Panc1 (cell line): ENCODE measurements around the gene MYPN. TPM values are rescaled to one million over a fixed set of nuclear protein-coding genes. Genes with fewer than 3 reads are reported as not detected.

Experiments used
- ATAC-seq: fragments of 200-7000 bp; cut with Tn5 transposase; 2 replicates; pipeline ENCODE4 v1.9.1; 2020; ENCODE audit warnings: mild to moderate bottlenecking, moderate library complexity
- BruUV-seq: library from RNA; stranded (reverse); fragments of 400-500 nt; replicated peaks from 2 replicates; lab custom pipeline; 2021; lab: Mats Ljungman, UMichigan
- CTCF ChIA-PET: fragments of 300-600 bp; sonication (Branson Sonifier 250); formaldehyde crosslinking; loops from one replicate; lab custom pipeline; 2022; ENCODE audit warnings: antibody characterized with exemption; lab: Charles Lee
- POLR2A ChIA-PET: fragments of 300-600 bp; sonication (Branson Sonifier 250); formaldehyde crosslinking; loops from one replicate; lab custom pipeline; 2022; ENCODE audit warnings: antibody characterized with exemption; lab: Charles Lee
- DNase-seq: peaks from one replicate; pipeline ENCODE4 v3.0.0-alpha.2; 2010; ENCODE audit warnings: low read depth, low spot score
- H3K27ac ChIP-seq: 2 replicates; pipeline ENCODE4 v1.5.1; 2011; ENCODE audit warnings: mild to moderate bottlenecking, low read length, inconsistent platforms
- H3K27me3 ChIP-seq: fragments of 200-500 bp; sonication (Bioruptor generic); 2 replicates; pipeline ENCODE4 v1.6.0; 2014; ENCODE audit warnings: low read length, inconsistent platforms; ENCODE audit not compliant: control insufficient read depth, insufficient read depth
- H3K36me3 ChIP-seq: fragments of 200-500 bp; sonication (Bioruptor generic); 2 replicates; pipeline ENCODE4 v1.5.1; 2014; ENCODE audit warnings: inconsistent platforms, mild to moderate bottlenecking, low read length, moderate library complexity; ENCODE audit not compliant: control insufficient read depth, insufficient read depth
- H3K4me1 ChIP-seq: 2 replicates; pipeline ENCODE4 v1.5.1; 2011; ENCODE audit warnings: inconsistent platforms, mild to moderate bottlenecking, low read length, moderate library complexity; ENCODE audit not compliant: control insufficient read depth, insufficient read depth
- H3K4me3 ChIP-seq, 2 experiments: 2 replicates each; pipeline ENCODE4 v1.5.1; 2011 to 2012; ENCODE audit warnings: low read depth in 2 of 2, low read length in 2 of 2, mild to moderate bottlenecking in 2 of 2, inconsistent platforms in 1 of 2, moderate library complexity in 1 of 2
- H3K9me3 ChIP-seq: fragments of 200-500 bp; sonication (Bioruptor generic); 2 replicates; pipeline ENCODE4 v1.5.1; 2014; ENCODE audit warnings: low read depth, mild to moderate bottlenecking, inconsistent platforms, low read length, moderate library complexity; ENCODE audit not compliant: control insufficient read depth, insufficient read depth
- POLR2AphosphoS5 ChIP-seq: IDR thresholded peaks from 2 replicates; pipeline ENCODE4 v1.6.1; 2012; ENCODE audit warnings: mild to moderate bottlenecking, low read depth, low read length, moderate library complexity
- REST ChIP-seq, 2 experiments: IDR thresholded peaks; 2 replicates each; pipeline ENCODE4 v1.6.1; 2011 to 2012; ENCODE audit warnings: low read depth in 2 of 2, control low read depth in 1 of 2, low read length in 1 of 2, mild to moderate bottlenecking in 1 of 2, moderate library complexity in 1 of 2; ENCODE audit not compliant: insufficient read depth in 1 of 2
- TCF7L2 ChIP-seq: IDR thresholded peaks from 2 replicates; pipeline ENCODE4 v1.6.1; 2011; ENCODE audit warnings: mild to moderate bottlenecking, low read depth, low read length, inconsistent platforms
- in situ Hi-C: cut with HindIII; loops from 2 replicates; pipeline ENCODE4 v1.10.0; 2016; ENCODE audit warnings: low sequenced_read_pairs, low pct_unique_long_range_greater_than_20kb
- intact Hi-C: fragments of 100-400 bp; cut with micrococcal nuclease; formaldehyde crosslinking; loops from one replicate; pipeline ENCODE4 v1.10.0; 2022; ENCODE audit not compliant: unreplicated experiment
- total RNA-seq: library from RNA; stranded (reverse); gene quantifications from one replicate; pipeline ENCODE4 v1.2.1, GENCODE V29; 2021; ENCODE audit not compliant: unreplicated experiment
- TF ChIP-seq, protein P1 (sequence below): fragments of 450-650 bp; IDR thresholded peaks from 2 replicates; pipeline ENCODE4 v1.5.1; 2017; ENCODE audit warnings: mild to moderate bottlenecking

Gene MYPN
- total RNA-seq, 1 experiment from 2014 or later: 39.1 TPM

DNA sequence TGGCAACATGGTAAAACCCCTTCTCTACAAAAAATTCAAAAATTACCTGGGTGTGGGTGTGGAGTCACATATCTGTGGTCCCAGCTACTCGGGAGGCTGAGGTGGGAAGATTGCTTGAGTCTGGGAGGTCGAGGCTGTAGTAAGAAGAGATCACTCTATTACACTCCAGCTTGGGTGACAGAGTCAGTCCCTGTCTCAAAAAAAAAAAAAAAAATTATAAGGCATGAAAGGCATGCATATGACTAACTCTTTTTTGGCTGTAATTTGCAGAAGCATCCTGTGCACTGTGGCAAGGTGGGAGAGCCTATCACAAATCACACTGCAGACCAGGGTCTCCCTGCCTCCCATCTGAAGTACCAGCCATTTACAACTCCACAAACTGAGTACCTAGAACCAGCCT is 14.1 kb upstream of the MYPN start:
- ChIA-PET POLR2A (interaction anchor here (0.8 kb wide), 2 partner anchors 10 to 16 kb away, joined by 3 to 5 read pairs; no protein-coding TSS in a partner anchor), CTCF (interaction anchor here (0.6 to 0.7 kb wide), 3 partner anchors 11 to 214 kb away, joined by 3 to 6 read pairs (median 4); no protein-coding TSS in a partner anchor)
- H3K4me1 ChIP-seq: peaks cover 72% of the 10 kb centered on the region
- in situ Hi-C loops: no loop called here
- H3K36me3 ChIP-seq: no peaks in the 10 kb centered on the region
- ATAC-seq (peak; percentile 61), DNase-seq (no peak)
- BruUV-seq: no TSS peak
- intact Hi-C loops: no loop called here
- H3K4me3 ChIP-seq: no peak overlapping the region
- H3K27me3 ChIP-seq: no peaks in the 10 kb centered on the region
- no peaks in the 10 kb centered on the region for H3K9me3 ChIP-seq
- H3K27ac ChIP-seq: peak overlapping the region; percentile 100
- no peak for TF ChIP-seq REST (IDR thresholded peaks at IDR 0.05; ENCODE audit: insufficient read depth in 1 of 2, low read depth in 2 of 2, low read length in 1 of 2)

- Histone ChIP-seq H3K27ac (peak overlapping the region; percentile 100), H3K4me3 (no peak overlapping the region), H3K27me3 (no peaks in the 10 kb centered on the region), H3K4me1 (peaks cover 80% of the 10 kb centered on the region), H3K36me3 (no peaks in the 10 kb centered on the region), H3K9me3 (no peaks in the 10 kb centered on the region)
- intact Hi-C loops: no loop called here
- ATAC-seq: peak; percentile 94
- ChIA-PET CTCF (interaction anchor here (0.9 kb wide), 1 partner anchor 26 kb away, joined by 3 read pairs; no protein-coding TSS in a partner anchor), POLR2A (interaction anchor here (0.5 to 0.6 kb wide), 2 partner anchors 12 to 1334 kb away, joined by 4 read pairs; no protein-coding TSS in a partner anchor)
- no peak for TF ChIP-seq TCF7L2
- TF ChIP-seq, protein P1, sequence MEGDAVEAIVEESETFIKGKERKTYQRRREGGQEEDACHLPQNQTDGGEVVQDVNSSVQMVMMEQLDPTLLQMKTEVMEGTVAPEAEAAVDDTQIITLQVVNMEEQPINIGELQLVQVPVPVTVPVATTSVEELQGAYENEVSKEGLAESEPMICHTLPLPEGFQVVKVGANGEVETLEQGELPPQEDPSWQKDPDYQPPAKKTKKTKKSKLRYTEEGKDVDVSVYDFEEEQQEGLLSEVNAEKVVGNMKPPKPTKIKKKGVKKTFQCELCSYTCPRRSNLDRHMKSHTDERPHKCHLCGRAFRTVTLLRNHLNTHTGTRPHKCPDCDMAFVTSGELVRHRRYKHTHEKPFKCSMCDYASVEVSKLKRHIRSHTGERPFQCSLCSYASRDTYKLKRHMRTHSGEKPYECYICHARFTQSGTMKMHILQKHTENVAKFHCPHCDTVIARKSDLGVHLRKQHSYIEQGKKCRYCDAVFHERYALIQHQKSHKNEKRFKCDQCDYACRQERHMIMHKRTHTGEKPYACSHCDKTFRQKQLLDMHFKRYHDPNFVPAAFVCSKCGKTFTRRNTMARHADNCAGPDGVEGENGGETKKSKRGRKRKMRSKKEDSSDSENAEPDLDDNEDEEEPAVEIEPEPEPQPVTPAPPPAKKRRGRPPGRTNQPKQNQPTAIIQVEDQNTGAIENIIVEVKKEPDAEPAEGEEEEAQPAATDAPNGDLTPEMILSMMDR: no peak
- no peak for TF ChIP-seq REST (IDR thresholded peaks at IDR 0.05; ENCODE audit: insufficient read depth in 1 of 2, low read depth in 2 of 2, low read length in 1 of 2)
- peak; percentile 80 for TF ChIP-seq POLR2AphosphoS5
- in situ Hi-C loops: no loop called here
- BruUV-seq: TSS peak; percentile 82
- DNase-seq: peak; percentile 96
Observed at GRCh38 chr10:68096913-68097516, 12.3 kb upstream of the MYPN start.
